ENCODE results near the gene TIAL1. TPM values are rescaled to one million over a fixed set of nuclear protein-coding genes. Genes with fewer than 3 reads are reported as not detected.

Gene TIAL1
- total RNA-seq, 4 donors from 2014 or later, result 31.8 to 177 (median 143) TPM

GRCh38 chr10:119634219-119634544 lies 37.4 kb upstream of the TIAL1 start:
- H3K9me3 ChIP-seq, result no peaks in the 10 kb centered on the region
- DNase-seq, result peak; percentile 42 to 43
- no peak overlapping the region for H3K27ac ChIP-seq
- no peak overlapping the region for H3K4me3 ChIP-seq
- no peaks in the 10 kb centered on the region for H3K36me3 ChIP-seq
- no peaks in the 10 kb centered on the region for H3K27me3 ChIP-seq
- intact Hi-C loops (cut with DNase I; ENCODE audit: low total_unique reads), result no loop called here
- no peaks in the 10 kb centered on the region for H3K4me1 ChIP-seq
- TF ChIP-seq POLR2A (IDR thresholded peaks at IDR 0.05) (no peak), CTCF (IDR thresholded peaks at IDR 0.05) (no peak)

GRCh38 chr10:119633538-119634218 lies 36.9 kb upstream of the TIAL1 start:
- no peak for TF ChIP-seq CTCF (IDR thresholded peaks at IDR 0.05)
- TF ChIP-seq POLR2A (IDR thresholded peaks at IDR 0.05), result no peak

GRCh38 chr10:119630300-119630699 lies 33.5 kb upstream of the TIAL1 start:
- no peaks in the 10 kb centered on the region for H3K4me1 ChIP-seq
- H3K27me3 ChIP-seq, result no peaks in the 10 kb centered on the region
- H3K36me3 ChIP-seq, result no peaks in the 10 kb centered on the region
- TF ChIP-seq POLR2A (IDR thresholded peaks at IDR 0.05) (no peak), CTCF (IDR thresholded peaks at IDR 0.05) (no peak)
- DNase-seq, result no peak
- H3K9me3 ChIP-seq, result no peaks in the 10 kb centered on the region
- intact Hi-C loops (cut with DNase I; ENCODE audit: low total_unique reads), result no loop called here
- H3K27ac ChIP-seq, result no peak overlapping the region
- H3K4me3 ChIP-seq, result no peak overlapping the region

More at GRCh38 chr10:119633538-119634218, 36.9 kb upstream of the TIAL1 start:
- Histone ChIP-seq H3K27ac (no peak overlapping the region), H3K27me3 (no peaks in the 10 kb centered on the region), H3K36me3 (no peaks in the 10 kb centered on the region), H3K9me3 (no peaks in the 10 kb centered on the region), H3K4me1 (no peaks in the 10 kb centered on the region), H3K4me3 (no peak overlapping the region)
- intact Hi-C loops (cut with DNase I; ENCODE audit: low total_unique reads), result no loop called here
- DNase-seq, result no peak

GRCh38 chr10:119625570-119626280 lies 29.0 kb upstream of the TIAL1 start:
- Histone ChIP-seq H3K9me3 (no peaks in the 10 kb centered on the region), H3K4me1 (no peaks in the 10 kb centered on the region), H3K27me3 (no peaks in the 10 kb centered on the region), H3K27ac (no peak overlapping the region), H3K36me3 (no peaks in the 10 kb centered on the region), H3K4me3 (no peak overlapping the region)
- DNase-seq, result no peak
- TF ChIP-seq POLR2A (IDR thresholded peaks at IDR 0.05) (no peak), CTCF (IDR thresholded peaks at IDR 0.05) (no peak)
- intact Hi-C loops (cut with DNase I; ENCODE audit: low total_unique reads), result no loop called here

- intact Hi-C loops (cut with DNase I; ENCODE audit: low total_unique reads), result no loop called here
- H3K27me3 ChIP-seq, result no peaks in the 10 kb centered on the region
- no peaks in the 10 kb centered on the region for H3K9me3 ChIP-seq
- TF ChIP-seq CTCF (IDR thresholded peaks at IDR 0.05) (no peak), POLR2A (IDR thresholded peaks at IDR 0.05) (no peak)
- H3K27ac ChIP-seq, result no peak overlapping the region
- no peaks in the 10 kb centered on the region for H3K36me3 ChIP-seq
- H3K4me1 ChIP-seq, result no peaks in the 10 kb centered on the region
- no peak for DNase-seq
- H3K4me3 ChIP-seq, result no peak overlapping the region
These were observed 24.3 kb upstream of the TIAL1 start for GRCh38 chr10:119621078-119621384.
